Liver (tissue), 3 donors: ENCODE measurements around the gene MDP1.

Experiments used
- CTCF ChIP-seq: fragments of 150-350 bp; IDR thresholded peaks from 2 replicates; pipeline ENCODE4 v1.5.1; 2017; ENCODE audit warnings: improper control_type of control experiment, low read depth, low read length; ENCODE audit not compliant: missing input control
- GABPA ChIP-seq, 2 donors: IDR thresholded peaks in 1 of 2; conservative IDR thresholded peaks in 1 of 2; 2 replicates each; pipeline ENCODE4 v1.6.1; 2016; ENCODE audit warnings: antibody characterized with exemption in 2 of 2, mild to moderate bottlenecking in 1 of 2, moderate library complexity in 1 of 2
- RAD21 ChIP-seq, 2 donors: IDR thresholded peaks; 2 replicates each; pipeline ENCODE4 v1.6.1; 2016; ENCODE audit warnings: antibody characterized with exemption in 2 of 2, mild to moderate bottlenecking in 2 of 2
- RXRA ChIP-seq, 2 donors: IDR thresholded peaks; 2 replicates each; pipeline ENCODE4 v1.6.1; 2017 to 2018; ENCODE audit warnings: antibody characterized with exemption in 2 of 2, mild to moderate bottlenecking in 1 of 2
- TAF1 ChIP-seq: conservative IDR thresholded peaks from 2 replicates; pipeline ENCODE4 v1.6.1; 2016; ENCODE audit warnings: antibody characterized with exemption, mild to moderate bottlenecking
- YY1 ChIP-seq: IDR thresholded peaks from 2 replicates; pipeline ENCODE4 v1.6.1; 2016; ENCODE audit warnings: antibody characterized with exemption, mild to moderate bottlenecking
- ZBTB33 ChIP-seq: IDR thresholded peaks from 2 replicates; pipeline ENCODE4 v1.6.1; 2016; ENCODE audit warnings: antibody characterized with exemption
- donor health status: healthy.
- donor health status: healthy.

GRCh38 chr14:24226473-24226872 is 10.6 kb upstream of the MDP1 start:
- TF ChIP-seq CTCF (no peak), RXRA (IDR thresholded peaks at IDR 0.05) (no peak), GABPA (IDR thresholded peaks at IDR 0.05 in 1 of 2, conservative IDR thresholded peaks at IDR 0.05 in 1 of 2) (no peak), YY1 (no peak), ZBTB33 (no peak), RAD21 (IDR thresholded peaks at IDR 0.05) (no peak), TAF1 (no peak)
